ENCODE results near the gene FAM170B.

DNA sequence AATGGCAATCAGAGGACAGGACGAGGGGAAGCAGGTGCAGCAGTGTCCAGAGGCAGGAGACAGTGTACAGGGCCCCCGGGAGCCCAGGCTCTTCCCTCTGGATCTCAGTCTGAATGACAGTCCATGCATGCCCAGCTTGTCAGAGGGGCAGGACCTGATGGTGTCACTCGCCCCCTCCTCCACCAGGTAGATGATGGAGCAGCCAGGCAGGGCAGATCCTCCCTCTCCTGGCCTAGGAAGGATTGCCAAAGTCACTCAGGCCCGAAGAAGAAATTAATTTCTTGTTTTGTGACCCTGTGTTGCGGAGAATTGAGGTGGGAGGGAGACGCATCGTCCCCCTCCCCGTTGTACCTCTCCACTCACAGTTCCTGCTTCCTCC lies 22.5 kb downstream of the FAM170B start:
- TF ChIP-seq, protein P1, sequence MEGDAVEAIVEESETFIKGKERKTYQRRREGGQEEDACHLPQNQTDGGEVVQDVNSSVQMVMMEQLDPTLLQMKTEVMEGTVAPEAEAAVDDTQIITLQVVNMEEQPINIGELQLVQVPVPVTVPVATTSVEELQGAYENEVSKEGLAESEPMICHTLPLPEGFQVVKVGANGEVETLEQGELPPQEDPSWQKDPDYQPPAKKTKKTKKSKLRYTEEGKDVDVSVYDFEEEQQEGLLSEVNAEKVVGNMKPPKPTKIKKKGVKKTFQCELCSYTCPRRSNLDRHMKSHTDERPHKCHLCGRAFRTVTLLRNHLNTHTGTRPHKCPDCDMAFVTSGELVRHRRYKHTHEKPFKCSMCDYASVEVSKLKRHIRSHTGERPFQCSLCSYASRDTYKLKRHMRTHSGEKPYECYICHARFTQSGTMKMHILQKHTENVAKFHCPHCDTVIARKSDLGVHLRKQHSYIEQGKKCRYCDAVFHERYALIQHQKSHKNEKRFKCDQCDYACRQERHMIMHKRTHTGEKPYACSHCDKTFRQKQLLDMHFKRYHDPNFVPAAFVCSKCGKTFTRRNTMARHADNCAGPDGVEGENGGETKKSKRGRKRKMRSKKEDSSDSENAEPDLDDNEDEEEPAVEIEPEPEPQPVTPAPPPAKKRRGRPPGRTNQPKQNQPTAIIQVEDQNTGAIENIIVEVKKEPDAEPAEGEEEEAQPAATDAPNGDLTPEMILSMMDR (IDR thresholded peaks at IDR 0.05; ENCODE audit: low read depth, low read length, poor library complexity, severe bottlenecking), result no peak
- no peak for TF ChIP-seq EZH2phosphoT487 (IDR thresholded peaks at IDR 0.05; ENCODE audit: borderline replicate concordance, low read length)
